NAMALWA (cell line): ENCODE data around the gene TINAGL1.

Source experiments
- DNase-seq: peaks from one replicate; pipeline ENCODE4 v3.0.0-alpha.2; 2015; ENCODE audit warnings: low spot score

TINAGL1 gene

DNA sequence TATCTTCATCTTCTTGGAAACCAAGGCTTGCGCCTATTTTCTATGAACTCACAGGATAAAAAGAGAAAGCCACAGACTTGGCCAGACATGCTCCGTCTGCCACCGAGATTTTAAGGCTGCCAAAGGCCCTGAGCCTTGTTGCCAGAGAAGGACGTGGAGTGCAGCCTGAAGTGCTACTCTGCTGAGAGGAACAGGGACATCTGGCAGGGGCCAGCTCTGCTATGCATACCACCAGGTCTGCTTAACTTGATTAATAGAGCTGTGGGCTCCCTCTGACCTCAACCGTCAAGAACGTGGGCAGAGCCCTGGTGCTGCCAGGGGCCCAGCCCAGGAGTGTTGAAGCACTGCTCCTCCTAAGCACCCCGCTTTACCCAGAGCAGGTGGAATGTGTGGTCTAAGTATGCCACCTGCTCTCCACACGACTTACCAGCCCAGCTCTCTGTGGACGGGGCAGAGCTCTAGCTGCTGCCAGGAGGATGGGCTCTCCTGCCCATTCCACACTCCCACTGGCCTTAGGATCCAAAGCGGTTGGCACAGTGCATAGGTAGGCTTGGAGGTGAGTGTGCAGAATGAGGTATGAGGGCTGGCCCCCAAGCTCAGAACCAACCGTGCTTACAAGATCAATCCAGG, 51.7 kb downstream of the TINAGL1 start:
- DNase-seq, result no peak

DNA sequence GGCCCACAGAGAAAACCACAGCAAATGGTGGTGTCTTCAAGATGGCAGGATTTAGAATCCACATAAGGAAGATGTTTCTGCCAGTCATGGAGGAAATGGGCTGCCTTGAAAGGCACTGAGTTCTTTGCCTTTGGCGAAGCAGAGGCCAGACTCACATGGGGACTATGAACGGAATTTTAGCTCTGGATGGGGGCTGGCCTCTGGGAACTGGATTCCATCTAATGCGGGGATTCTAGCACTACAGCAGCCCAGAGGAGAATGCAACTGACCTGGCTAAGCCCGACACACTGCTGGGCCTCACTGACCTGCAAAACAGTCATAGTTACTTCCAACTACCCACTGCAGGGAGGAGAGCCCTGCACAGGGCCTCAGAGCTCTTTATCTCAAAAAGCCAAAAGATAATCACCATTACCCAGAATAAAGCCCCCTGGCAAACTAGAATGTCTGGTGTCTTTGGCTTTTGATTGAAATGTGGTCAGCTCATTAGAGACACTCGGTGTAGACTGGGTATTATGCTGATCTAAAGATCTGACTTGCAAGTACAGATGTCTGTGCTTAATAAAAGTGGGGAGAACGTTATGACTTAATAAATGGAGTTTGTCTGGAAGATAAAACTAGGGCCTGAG, 52.7 kb downstream of the TINAGL1 start:
- DNase-seq, result no peak

- DNase-seq, result no peak
Measured at GRCh38 chr1:31632649-31633048, 56.3 kb downstream of the TINAGL1 start.

DNA sequence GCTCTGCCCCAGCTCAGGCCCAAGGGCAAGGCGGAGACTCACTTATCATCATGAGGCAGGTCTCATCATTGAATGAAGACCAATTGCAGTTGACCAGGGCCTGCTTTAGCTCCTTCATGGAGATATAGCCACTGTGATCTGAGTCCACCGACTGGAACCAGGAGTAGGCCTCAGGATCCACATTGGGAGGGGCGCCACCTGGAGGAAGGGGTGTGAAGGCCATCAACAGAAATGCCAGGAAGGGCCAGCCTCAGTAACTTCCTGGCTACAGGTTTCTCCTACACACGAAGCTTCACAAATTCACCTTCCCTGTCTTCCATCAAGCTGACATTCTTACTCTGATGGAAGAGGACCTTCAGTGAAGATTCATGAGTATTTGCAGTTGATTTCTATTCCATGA, 56.8 kb downstream of the TINAGL1 start:
- DNase-seq, result peak; percentile 57
